WERI-Rb-1 (cell line): ENCODE measurements around the gene ADAM12.

Source experiments
- DNase-seq: peaks from one replicate; pipeline ENCODE4 v3.0.0-alpha.2; 2020
- H3K27ac ChIP-seq: fragments of 250-450 bp; sonication (Bioruptor Pico); 2 replicates; pipeline ENCODE4 v1.5.1; 2020; ENCODE audit warnings: mild to moderate bottlenecking, moderate library complexity
- H3K27me3 ChIP-seq: fragments of 250-450 bp; sonication (Bioruptor Pico); 2 replicates; pipeline ENCODE4 v1.5.1; 2021; ENCODE audit warnings: mild to moderate bottlenecking, low read depth, moderate library complexity; ENCODE audit not compliant: insufficient read depth, severe bottlenecking
- H3K36me3 ChIP-seq: fragments of 250-450 bp; sonication (Bioruptor Pico); 2 replicates; pipeline ENCODE4 v1.5.1; 2020; ENCODE audit warnings: mild to moderate bottlenecking, moderate library complexity
- H3K4me3 ChIP-seq: 2 replicates; pipeline ENCODE4 v1.5.1; 2011; ENCODE audit warnings: low read depth, mild to moderate bottlenecking, control low read depth, low read length
- H3K9me3 ChIP-seq: fragments of 250-450 bp; sonication (Bioruptor Pico); 2 replicates; pipeline ENCODE4 v1.5.1; 2021; ENCODE audit warnings: mild to moderate bottlenecking, moderate library complexity; ENCODE audit not compliant: severe bottlenecking
- TF ChIP-seq, protein P1 (sequence below): IDR thresholded peaks from 2 replicates; pipeline ENCODE4 v1.5.1; 2011; ENCODE audit warnings: low read depth, mild to moderate bottlenecking, control low read depth, inconsistent platforms, low read length

The ADAM12 gene

DNA sequence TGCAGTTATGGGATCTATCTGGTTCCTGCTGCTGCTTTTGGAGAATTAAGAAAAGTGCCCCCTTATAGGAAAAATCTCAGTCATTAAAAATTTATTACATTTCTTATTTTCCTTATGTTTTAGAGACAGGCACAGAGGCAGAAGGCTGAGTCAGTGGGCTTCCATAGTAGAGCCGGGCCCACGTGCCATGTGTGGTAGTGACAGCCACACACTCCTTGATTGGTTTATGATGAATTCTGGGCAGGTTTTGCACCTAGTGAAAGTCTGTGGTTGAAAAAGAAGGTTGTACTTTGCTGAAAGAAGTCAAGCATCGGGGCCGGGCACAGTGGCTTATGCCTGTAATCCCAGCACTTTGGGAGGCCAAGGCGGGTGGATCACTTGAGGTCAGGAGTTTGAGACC is 382.0 kb downstream of the ADAM12 start:
- no peak overlapping the region for H3K27ac ChIP-seq

DNA sequence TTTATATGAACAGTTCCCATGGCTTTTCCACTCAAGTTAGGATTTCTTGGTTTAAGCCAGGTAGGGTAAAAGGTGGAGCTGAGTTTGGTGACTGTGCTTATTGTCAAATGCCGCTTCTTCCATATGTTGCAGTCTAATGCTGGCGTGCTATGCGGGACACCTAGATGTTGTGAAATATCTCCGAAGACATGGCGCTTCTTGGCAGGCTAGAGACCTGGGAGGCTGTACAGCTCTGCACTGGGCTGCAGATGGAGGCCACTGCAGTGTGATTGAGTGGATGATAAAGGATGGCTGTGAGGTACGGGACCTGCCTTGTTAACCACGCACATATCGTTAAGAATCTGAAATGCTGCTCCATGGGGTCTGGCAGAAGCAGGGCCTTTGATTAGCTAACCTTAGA is 383.5 kb downstream of the ADAM12 start:
- H3K9me3 ChIP-seq, result no peaks in the 10 kb centered on the region
- no peak for DNase-seq
- no peaks in the 10 kb centered on the region for H3K27me3 ChIP-seq
- H3K27ac ChIP-seq, result no peak overlapping the region
- TF ChIP-seq, protein P1, sequence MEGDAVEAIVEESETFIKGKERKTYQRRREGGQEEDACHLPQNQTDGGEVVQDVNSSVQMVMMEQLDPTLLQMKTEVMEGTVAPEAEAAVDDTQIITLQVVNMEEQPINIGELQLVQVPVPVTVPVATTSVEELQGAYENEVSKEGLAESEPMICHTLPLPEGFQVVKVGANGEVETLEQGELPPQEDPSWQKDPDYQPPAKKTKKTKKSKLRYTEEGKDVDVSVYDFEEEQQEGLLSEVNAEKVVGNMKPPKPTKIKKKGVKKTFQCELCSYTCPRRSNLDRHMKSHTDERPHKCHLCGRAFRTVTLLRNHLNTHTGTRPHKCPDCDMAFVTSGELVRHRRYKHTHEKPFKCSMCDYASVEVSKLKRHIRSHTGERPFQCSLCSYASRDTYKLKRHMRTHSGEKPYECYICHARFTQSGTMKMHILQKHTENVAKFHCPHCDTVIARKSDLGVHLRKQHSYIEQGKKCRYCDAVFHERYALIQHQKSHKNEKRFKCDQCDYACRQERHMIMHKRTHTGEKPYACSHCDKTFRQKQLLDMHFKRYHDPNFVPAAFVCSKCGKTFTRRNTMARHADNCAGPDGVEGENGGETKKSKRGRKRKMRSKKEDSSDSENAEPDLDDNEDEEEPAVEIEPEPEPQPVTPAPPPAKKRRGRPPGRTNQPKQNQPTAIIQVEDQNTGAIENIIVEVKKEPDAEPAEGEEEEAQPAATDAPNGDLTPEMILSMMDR, result no peak
- no peaks in the 10 kb centered on the region for H3K36me3 ChIP-seq
- no peak overlapping the region for H3K4me3 ChIP-seq

More for the DNA sequence above, 382.0 kb downstream of the ADAM12 start:
- Histone ChIP-seq H3K27me3 (no peaks in the 10 kb centered on the region), H3K4me3 (no peak overlapping the region), H3K36me3 (no peaks in the 10 kb centered on the region), H3K9me3 (no peaks in the 10 kb centered on the region)
- TF ChIP-seq, protein P1, result no peak
- no peak for DNase-seq

DNA sequence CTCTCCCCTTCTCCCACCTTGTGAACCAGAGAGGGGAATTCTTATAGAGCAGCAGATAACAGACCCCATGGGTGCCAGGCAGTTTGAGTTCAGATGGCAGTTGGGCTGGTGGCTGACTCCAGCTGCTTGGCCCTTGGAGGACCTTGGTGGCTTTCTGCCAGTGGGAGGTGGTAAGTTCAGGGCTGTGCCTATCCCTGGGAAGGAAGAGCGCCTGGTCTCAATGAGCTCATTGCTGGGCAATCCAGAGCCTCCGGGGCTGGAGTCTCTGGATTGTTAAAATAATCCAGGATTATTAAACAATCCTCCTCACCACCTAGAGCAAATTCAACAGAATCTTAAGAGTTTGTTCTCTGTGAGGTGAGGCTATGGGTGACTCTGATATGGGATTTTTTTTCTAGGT is 386.7 kb downstream of the ADAM12 start:
- Histone ChIP-seq H3K27ac (no peak overlapping the region), H3K27me3 (no peaks in the 10 kb centered on the region), H3K4me3 (no peak overlapping the region), H3K9me3 (no peaks in the 10 kb centered on the region), H3K36me3 (no peaks in the 10 kb centered on the region)
- no peak for DNase-seq
- TF ChIP-seq, protein P1, result no peak

DNA sequence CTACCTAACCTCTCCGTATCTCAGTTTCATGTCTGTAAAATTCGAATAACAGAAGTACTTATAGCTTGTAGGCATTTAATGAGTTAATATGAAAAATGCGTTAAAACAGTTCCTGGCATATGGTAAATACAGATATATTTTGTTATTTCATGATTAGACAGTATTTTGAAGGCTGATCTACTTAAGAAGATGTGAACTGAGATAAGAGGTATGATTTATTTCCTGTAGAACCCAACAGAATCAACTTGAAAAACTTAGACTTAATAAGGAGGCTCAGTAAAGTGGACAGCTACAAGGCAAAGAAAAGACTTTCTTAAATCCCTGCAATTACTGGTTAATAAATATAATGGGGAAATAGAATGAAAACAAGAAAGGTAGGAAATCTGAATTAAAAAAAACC is 388.6 kb downstream of the ADAM12 start:
- no peak overlapping the region for H3K4me3 ChIP-seq
- H3K27ac ChIP-seq, result no peak overlapping the region
- no peaks in the 10 kb centered on the region for H3K27me3 ChIP-seq
- TF ChIP-seq, protein P1, result no peak
- DNase-seq, result no peak
- no peaks in the 10 kb centered on the region for H3K9me3 ChIP-seq
- no peaks in the 10 kb centered on the region for H3K36me3 ChIP-seq

DNA sequence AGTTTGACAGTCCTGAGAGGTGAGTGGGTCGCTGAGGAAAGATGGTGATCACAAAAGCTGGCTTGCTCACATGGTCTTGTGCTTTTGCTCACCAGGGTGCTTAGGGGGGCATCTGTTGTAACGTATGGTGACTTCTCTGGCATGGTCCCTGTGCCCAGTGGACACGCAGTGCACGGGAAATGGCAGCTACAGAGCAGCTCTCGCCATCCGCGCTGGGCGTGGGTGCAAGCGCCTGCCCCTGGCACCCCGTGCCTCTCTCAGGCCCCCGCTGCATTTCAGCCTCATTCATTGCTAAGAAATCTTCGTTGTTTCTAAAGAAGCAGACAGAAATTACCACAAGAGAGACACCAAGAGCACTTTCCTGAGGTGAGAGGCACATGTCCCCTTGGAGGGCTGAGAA is 390.7 kb downstream of the ADAM12 start:
- no peak overlapping the region for H3K4me3 ChIP-seq
- no peaks in the 10 kb centered on the region for H3K9me3 ChIP-seq
- no peak for DNase-seq
- TF ChIP-seq, protein P1, result no peak
- no peaks in the 10 kb centered on the region for H3K36me3 ChIP-seq
- H3K27ac ChIP-seq, result no peak overlapping the region
- no peaks in the 10 kb centered on the region for H3K27me3 ChIP-seq

DNA sequence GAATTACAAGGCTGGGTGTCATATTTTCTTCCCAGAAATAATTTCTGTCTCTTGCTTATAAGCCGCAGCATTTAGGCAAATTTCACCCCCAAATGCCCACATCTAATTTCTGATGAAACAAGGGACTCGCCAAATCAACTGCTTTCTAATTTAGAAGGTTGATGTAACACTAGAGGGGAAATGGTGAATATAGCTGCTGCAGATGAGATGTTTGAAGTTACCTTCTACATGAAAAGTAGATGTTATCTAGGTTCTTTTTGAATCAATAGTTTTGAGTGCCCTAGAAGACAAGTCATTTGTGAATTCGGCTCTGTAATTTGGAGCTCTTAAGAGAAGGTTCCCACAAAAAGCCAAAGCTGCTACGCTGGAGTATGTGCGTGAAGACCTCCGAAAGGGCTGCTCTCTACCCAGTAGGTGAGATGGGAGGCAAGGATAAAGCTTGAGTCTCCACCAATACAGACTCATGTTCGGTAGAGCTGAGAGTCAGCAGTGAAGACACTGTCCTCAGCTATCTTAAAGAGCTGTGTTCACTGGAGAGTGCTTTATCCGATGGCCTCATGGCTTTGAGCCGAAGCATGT is 392.5 kb downstream of the ADAM12 start:
- TF ChIP-seq, protein P1, result no peak

More for the DNA sequence above, 392.5 kb downstream of the ADAM12 start:
- Histone ChIP-seq H3K9me3 (no peaks in the 10 kb centered on the region), H3K36me3 (no peaks in the 10 kb centered on the region), H3K4me3 (no peak overlapping the region), H3K27me3 (no peaks in the 10 kb centered on the region), H3K27ac (no peak overlapping the region)
- no peak for DNase-seq
